Adrenal gland (tissue), 5 donors: Measurements from ENCODE around the gene GPRIN2.

ENCODE experiments used
- CTCF ChIP-seq, 6 experiments: fragments of 450-650 bp in 4 of 6; fragments of 200-600 bp in 2 of 6; sonication (generic) in 1 of 6; IDR thresholded peaks; 1 replicate in 5 of 6; 2 replicates in 1 of 6; pipeline versions ENCODE4 v1.5.1 to v1.8.0; 2016 to 2021; ENCODE audit warnings: antibody characterized with exemption in 6 of 6, mild to moderate bottlenecking in 2 of 6, moderate library complexity in 1 of 6
- POLR2A ChIP-seq, 2 donors: fragments of 450-650 bp; IDR thresholded peaks; one replicate each; pipeline ENCODE4 v1.6.1; 2017; ENCODE audit warnings: antibody characterized with exemption in 2 of 2, mild to moderate bottlenecking in 2 of 2, moderate library complexity in 1 of 2
- donor health status: DM: no; HTN: no; CAD: no.

GRCh38 chr10:46525824-46526681 is 30.4 kb downstream of the GPRIN2 start:
- TF ChIP-seq CTCF (IDR thresholded peaks at IDR 0.05): no peak
- no peak for TF ChIP-seq POLR2A (IDR thresholded peaks at IDR 0.05)
